HG02981 (cell line): Measurements from ENCODE around the gene FBXL7.

Source experiments
- ATAC-seq: cut with Tn5 transposase; IDR thresholded peaks from one replicate; pipeline ENCODE4 v1.9.1; 2021; ENCODE audit warnings: mild to moderate bottlenecking, moderate library complexity; ENCODE audit not compliant: unreplicated experiment

Gene FBXL7

DNA sequence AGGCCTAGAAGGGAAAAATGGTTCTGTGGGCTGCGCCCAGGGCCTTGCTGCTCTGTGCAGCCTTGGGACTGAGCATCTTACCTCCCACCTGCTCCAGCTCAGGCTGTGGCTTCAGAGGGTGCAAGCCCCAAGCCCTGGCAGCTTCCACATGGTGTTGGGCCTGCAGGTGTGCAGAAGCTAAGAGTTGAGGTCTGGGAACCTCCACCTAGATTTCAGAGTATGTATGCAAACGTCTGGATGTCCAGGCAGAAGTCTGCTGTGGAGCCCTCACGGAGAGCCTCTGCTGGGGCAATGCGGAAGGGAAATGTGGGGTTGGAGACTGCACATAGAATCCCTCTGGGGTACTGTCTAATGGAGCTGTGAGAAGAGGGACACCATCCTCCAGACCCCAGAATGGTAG lies 36.0 kb downstream of the FBXL7 start:
- no peak for ATAC-seq

DNA sequence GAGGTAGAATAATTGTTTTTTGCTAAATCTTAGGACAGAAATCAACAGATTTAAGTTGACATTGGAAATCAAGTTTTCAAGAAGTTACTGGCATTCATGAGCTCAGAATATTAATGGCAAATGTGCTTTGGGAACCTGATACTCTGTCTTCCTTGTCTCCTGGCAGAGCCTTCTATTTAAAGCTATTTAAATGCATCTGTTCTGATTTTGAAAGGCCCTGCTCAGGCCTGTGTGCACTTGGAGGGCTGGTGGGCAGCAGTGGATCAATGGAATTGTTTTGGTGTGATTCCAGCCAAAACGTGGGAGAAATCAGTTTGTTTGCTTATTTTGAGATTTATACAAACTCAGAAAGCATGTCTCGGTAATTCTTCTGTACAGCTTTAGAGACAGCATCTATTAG lies 38.5 kb downstream of the FBXL7 start:
- ATAC-seq = no peak

DNA sequence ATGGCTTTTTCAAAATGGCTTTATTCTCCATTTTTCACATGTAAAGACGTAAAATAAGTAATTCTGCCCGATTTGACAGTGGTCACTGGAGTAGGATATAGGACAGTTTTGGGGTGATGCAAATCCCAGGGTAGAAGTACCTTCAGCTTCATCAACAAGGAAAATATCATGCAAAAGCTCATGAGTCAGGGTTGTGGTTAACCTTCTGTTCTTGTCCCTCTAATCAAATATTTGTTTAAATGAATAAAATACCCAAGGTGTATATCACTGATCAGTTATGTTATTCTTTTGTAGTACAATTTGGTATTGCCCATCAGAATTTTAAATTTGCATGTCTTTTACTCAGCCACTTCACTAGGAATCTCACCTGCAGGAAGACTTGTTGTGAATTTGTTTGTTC lies 40.0 kb downstream of the FBXL7 start:
- ATAC-seq = no peak

DNA sequence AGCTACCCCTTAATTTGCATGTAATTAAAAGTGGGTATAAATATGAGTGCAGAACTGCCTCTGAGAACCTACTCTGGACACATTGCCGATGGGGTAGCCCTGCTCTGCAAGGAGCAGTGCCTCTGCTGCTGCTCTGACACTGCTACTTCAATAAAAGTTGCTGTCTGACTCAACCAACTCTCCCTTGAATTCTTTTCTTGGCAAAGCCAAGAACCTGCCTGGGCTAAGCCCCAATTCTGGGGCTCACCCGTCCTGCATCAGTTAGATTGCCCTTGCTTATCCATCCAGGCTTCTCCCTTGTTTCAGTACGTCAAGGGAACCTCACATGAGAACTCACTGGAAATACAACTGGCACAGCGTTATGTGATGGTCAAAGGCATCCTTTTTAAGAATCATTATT lies 44.1 kb downstream of the FBXL7 start:
- no peak for ATAC-seq

DNA sequence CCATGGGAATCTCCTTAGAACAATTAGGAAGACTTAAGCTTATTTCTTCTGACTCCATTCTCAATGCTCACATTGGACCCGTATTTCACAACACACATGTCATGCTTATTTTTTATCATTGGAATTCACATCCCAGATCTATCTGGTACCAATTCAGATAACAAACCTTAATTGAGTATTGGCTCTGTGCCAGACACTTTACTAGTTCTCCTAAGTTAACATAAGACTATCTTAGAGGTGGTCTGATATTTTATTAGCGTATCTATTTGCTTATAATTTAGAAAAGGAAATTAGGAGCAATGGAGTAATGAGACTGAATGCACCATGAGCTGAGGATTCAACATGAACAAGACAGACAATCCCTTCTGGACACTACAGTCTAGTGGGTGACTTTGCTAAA lies 45.1 kb downstream of the FBXL7 start:
- ATAC-seq = no peak

- ATAC-seq = no peak
These were observed 47.4 kb downstream of the FBXL7 start for GRCh38 chr5:15547261-15547839.

DNA sequence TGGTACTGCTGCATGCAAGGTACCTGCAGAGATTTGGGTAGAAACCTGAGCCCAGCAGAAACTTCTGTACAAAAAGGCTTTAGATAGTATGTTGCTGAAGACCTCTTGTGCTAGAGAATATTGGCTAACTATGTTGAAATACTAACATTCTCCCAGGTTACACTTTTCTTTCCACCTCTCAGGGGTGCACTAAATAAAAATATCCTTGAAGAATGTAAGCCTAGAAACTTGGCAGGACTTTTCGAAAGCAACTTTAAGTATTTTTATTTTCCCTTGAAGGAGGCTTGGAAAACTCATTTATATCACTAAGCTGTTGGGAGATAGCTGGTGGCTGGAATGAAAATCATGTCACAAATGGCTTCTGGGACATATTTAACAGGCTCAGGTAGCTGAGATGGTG lies 50.0 kb downstream of the FBXL7 start:
- ATAC-seq = no peak

DNA sequence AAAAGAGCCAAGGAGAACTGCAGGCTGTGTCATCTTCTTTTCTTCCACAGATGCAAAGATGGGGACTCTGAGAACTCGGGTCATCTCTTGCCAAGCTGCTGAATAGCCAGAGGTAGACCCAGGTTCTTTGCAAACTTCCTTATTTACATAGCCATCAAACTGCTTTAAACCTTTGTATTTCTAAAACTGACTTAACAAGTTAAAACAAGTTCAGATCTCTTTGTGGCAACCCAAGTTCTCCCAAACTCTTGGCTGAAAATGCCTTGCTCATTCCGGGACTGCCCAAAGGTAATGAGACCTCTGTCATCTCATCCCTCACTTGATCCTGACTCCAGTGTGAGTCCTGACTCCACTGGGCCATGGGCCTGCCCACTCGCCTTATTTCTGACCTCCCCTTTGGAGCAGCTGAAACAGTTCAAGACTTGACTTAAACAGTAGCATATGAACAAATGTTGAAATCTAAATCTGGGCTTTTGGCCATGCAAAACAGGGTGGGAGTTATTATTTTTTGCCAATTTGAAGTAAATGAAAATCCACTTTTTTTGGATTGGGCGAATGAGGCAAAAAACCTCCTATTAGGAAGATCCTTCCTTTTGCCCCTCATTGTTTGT lies 50.6 kb downstream of the FBXL7 start:
- ATAC-seq = no peak

GRCh38 chr5:15551113-15551504 lies 51.1 kb downstream of the FBXL7 start:
- no peak for ATAC-seq

DNA sequence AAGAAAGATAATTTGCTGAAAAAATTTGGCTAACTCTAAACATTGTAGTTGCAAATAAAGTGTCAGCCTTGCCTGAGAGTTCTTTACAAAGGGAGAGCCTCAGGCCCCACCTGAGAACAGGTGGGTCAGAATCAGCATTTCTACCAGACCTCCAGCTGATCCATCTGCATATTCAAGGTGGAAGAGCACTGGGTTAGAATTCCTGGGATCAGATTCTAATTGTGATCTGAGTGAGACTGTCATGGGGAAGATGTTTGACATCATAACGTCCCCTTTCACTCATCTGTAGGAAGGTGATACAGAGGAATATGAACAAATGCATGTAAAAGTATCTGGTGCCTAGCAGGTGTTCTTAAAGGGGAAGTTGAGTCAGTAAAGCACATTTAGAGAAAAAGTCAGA lies 54.6 kb downstream of the FBXL7 start:
- no peak for ATAC-seq

- ATAC-seq = no peak
These were observed 55.2 kb downstream of the FBXL7 start for GRCh38 chr5:15555176-15555575.

GRCh38 chr5:15558240-15558639 lies 58.3 kb downstream of the FBXL7 start:
- ATAC-seq = no peak

DNA sequence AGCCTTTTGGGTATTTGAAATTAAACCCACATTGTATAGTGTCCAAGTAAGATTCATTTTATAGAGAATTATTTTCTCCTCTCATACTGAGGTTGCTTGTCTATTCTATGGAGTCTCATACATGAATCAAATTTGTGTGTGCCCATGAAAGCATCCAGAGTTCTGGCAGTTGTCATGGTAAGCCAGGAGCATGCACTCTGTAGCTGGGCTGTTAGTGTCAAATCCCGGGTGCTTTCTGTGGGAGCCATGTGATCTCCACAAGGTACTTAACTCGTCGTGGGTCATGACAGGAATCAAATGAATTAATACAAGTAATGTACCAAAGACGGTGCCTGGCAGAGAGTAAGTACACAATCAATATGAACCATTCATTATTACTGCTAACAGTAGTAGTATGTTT lies 58.7 kb downstream of the FBXL7 start:
- ATAC-seq = no peak

- ATAC-seq = no peak
These were observed 60.4 kb downstream of the FBXL7 start for GRCh38 chr5:15560421-15560820.

- no peak for ATAC-seq
These were observed 64.5 kb downstream of the FBXL7 start for GRCh38 chr5:15564523-15564922.

- ATAC-seq = no peak
These were observed 65.0 kb downstream of the FBXL7 start for GRCh38 chr5:15564957-15565356.

- no peak for ATAC-seq
These were observed 66.3 kb downstream of the FBXL7 start for GRCh38 chr5:15566306-15566705.

GRCh38 chr5:15566789-15567188 lies 66.8 kb downstream of the FBXL7 start:
- no peak for ATAC-seq

GRCh38 chr5:15570491-15570890 lies 70.5 kb downstream of the FBXL7 start:
- ATAC-seq = no peak

- ATAC-seq = no peak
These were observed 71.1 kb downstream of the FBXL7 start for GRCh38 chr5:15571081-15571480.

- no peak for ATAC-seq
These were observed 71.6 kb downstream of the FBXL7 start for GRCh38 chr5:15571618-15572017.

DNA sequence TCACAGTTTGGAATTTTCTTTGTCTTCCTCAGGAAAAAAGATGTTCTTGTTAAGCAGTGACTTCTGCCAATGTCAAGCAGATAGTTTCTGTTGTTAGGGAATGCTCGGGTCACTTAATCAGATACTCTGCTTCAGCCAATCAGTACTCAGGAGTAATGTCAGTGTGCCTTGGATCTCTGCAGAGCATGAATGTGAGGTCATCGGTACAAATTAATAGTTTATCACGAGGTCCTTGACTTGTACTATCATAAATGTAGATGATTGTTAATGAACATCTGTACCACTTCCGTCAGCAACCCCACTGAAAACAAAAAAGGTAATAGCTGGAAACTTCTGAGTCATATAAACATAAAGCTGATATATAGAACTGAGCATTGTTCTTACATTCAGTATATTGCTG lies 73.6 kb downstream of the FBXL7 start:
- no peak for ATAC-seq

GRCh38 chr5:15574128-15574527 lies 74.1 kb downstream of the FBXL7 start:
- ATAC-seq = no peak
